ENCODE measurements around the gene NUCB1.

NUCB1 gene

GRCh38 chr19:48970139-48970766 lies 70.1 kb downstream of the NUCB1 start:
- Histone ChIP-seq H3K4me3 (replicated peaks; ENCODE audit: low read depth, low read length) (no peak overlapping the region), H3K27me3 (replicated peaks; ENCODE audit: control insufficient read depth, insufficient read depth, low read length) (no peaks in the 10 kb centered on the region), H3K36me3 (ENCODE audit: control insufficient read depth, insufficient read depth, low read length) (peaks cover 18% of the 10 kb centered on the region)
- TF ChIP-seq CTCF (IDR thresholded peaks at IDR 0.05; ENCODE audit: insufficient read depth, low read length, poor library complexity, severe bottlenecking), result no peak
- no peak for DNase-seq (ENCODE audit: extremely low read depth, insufficient read length)

- Histone ChIP-seq H3K4me3 (replicated peaks; ENCODE audit: low read depth, low read length) (no peak overlapping the region), H3K27me3 (replicated peaks; ENCODE audit: control insufficient read depth, insufficient read depth, low read length) (no peaks in the 10 kb centered on the region), H3K36me3 (ENCODE audit: control insufficient read depth, insufficient read depth, low read length) (peaks cover 18% of the 10 kb centered on the region)
- TF ChIP-seq CTCF (IDR thresholded peaks at IDR 0.05; ENCODE audit: insufficient read depth, low read length, poor library complexity, severe bottlenecking), result peak; percentile 96
- DNase-seq (ENCODE audit: extremely low read depth, insufficient read length), result peak; percentile 75
These were observed 70.8 kb downstream of the NUCB1 start for GRCh38 chr19:48970923-48971395.
